ENCODE results near the gene CRIM1. TPM values are rescaled to one million over a fixed set of nuclear protein-coding genes. Genes with fewer than 3 reads are reported as not detected.

The CRIM1 gene
- total RNA-seq, 1 experiment from 2014 or later, result 44.2 TPM

GRCh38 chr2:36520431-36520830 lies 164.9 kb downstream of the CRIM1 start:
- DNase-seq (ENCODE audit: low read depth), result no peak

GRCh38 chr2:36523153-36523552 lies 167.6 kb downstream of the CRIM1 start:
- no peak for DNase-seq (ENCODE audit: low read depth)

- DNase-seq (ENCODE audit: low read depth), result no peak
Measured at GRCh38 chr2:36525245-36525644, 169.7 kb downstream of the CRIM1 start.

GRCh38 chr2:36526226-36526625 lies 170.6 kb downstream of the CRIM1 start:
- no peak for DNase-seq (ENCODE audit: low read depth)

- DNase-seq (ENCODE audit: low read depth), result no peak
Measured at GRCh38 chr2:36528274-36528673, 172.7 kb downstream of the CRIM1 start.

GRCh38 chr2:36528766-36529392 lies 173.3 kb downstream of the CRIM1 start:
- no peak for DNase-seq (ENCODE audit: low read depth)

GRCh38 chr2:36530178-36530982 lies 174.8 kb downstream of the CRIM1 start:
- peak; percentile 39 for DNase-seq (ENCODE audit: low read depth)

- no peak for DNase-seq (ENCODE audit: low read depth)
Measured at GRCh38 chr2:36530983-36531354, 175.4 kb downstream of the CRIM1 start.

- DNase-seq (ENCODE audit: low read depth), result no peak
Measured at GRCh38 chr2:36534275-36534799, 178.8 kb downstream of the CRIM1 start.

GRCh38 chr2:36535099-36535498 lies 179.5 kb downstream of the CRIM1 start:
- no peak for DNase-seq (ENCODE audit: low read depth)

GRCh38 chr2:36536776-36537175 lies 181.2 kb downstream of the CRIM1 start:
- DNase-seq (ENCODE audit: low read depth), result no peak

- DNase-seq (ENCODE audit: low read depth), result no peak
Measured at GRCh38 chr2:36538335-36538734, 182.8 kb downstream of the CRIM1 start.

- DNase-seq (ENCODE audit: low read depth), result peak; percentile 47
Measured at GRCh38 chr2:36539631-36540030, 184.1 kb downstream of the CRIM1 start.

- DNase-seq (ENCODE audit: low read depth), result no peak
Measured at GRCh38 chr2:36540986-36541754, 185.6 kb downstream of the CRIM1 start.

- no peak for DNase-seq (ENCODE audit: low read depth)
Measured at GRCh38 chr2:36541891-36542595, 186.5 kb downstream of the CRIM1 start.

- no peak for DNase-seq (ENCODE audit: low read depth)
Measured at GRCh38 chr2:36544638-36545338, 189.2 kb downstream of the CRIM1 start.

GRCh38 chr2:36545871-36546416 lies 190.4 kb downstream of the CRIM1 start:
- no peak for DNase-seq (ENCODE audit: low read depth)

- DNase-seq (ENCODE audit: low read depth), result no peak
Measured at GRCh38 chr2:36547906-36548305, 192.3 kb downstream of the CRIM1 start.

- no peak for DNase-seq (ENCODE audit: low read depth)
Measured at GRCh38 chr2:36549165-36549574, 193.6 kb downstream of the CRIM1 start.

- DNase-seq (ENCODE audit: low read depth), result no peak
Measured at GRCh38 chr2:36550006-36550405, 194.4 kb downstream of the CRIM1 start.

- no peak for DNase-seq (ENCODE audit: low read depth)
Measured at GRCh38 chr2:36553683-36554082, 198.1 kb downstream of the CRIM1 start.

All from RPMI7951 (cell line).